ENCODE measurements around the gene CLCN1. TPM values are rescaled to one million over a fixed set of nuclear protein-coding genes. Genes with fewer than 3 reads are reported as not detected.

Gene CLCN1
- total RNA-seq, 1 donor from 2014 or later, result 0.14 TPM

GRCh38 chr7:143292876-143293275 is 23.0 kb upstream of the CLCN1 start:
- Mint-ChIP-seq H3K27me3 (no peaks in the 10 kb centered on the region), H3K4me3 (ENCODE audit: low read depth) (no peak overlapping the region), H3K27ac (no peak overlapping the region), H3K4me1 (ENCODE audit: low read depth) (peaks cover 18% of the 10 kb centered on the region), H3K9me3 (ENCODE audit: low read depth) (peaks cover 1% of the 10 kb centered on the region), H3K36me3 (ENCODE audit: insufficient read depth) (peaks cover 36% of the 10 kb centered on the region)
- no peak for TF ChIP-seq CTCF (IDR thresholded peaks at IDR 0.05; ENCODE audit: unreplicated experiment)
- DNase-seq (ENCODE audit: low spot score, unreplicated experiment), result no peak

- Mint-ChIP-seq H3K27ac (no peak overlapping the region), H3K27me3 (no peaks in the 10 kb centered on the region), H3K4me1 (ENCODE audit: low read depth) (peaks cover 6% of the 10 kb centered on the region), H3K36me3 (ENCODE audit: insufficient read depth) (peaks cover 49% of the 10 kb centered on the region), H3K4me3 (ENCODE audit: low read depth) (no peak overlapping the region), H3K9me3 (ENCODE audit: low read depth) (no peaks in the 10 kb centered on the region)
- no peak for TF ChIP-seq CTCF (IDR thresholded peaks at IDR 0.05; ENCODE audit: unreplicated experiment)
- DNase-seq (ENCODE audit: low spot score, unreplicated experiment), result no peak
Observed at GRCh38 chr7:143295870-143296269, 20.0 kb upstream of the CLCN1 start.

GRCh38 chr7:143296686-143297085 is 19.2 kb upstream of the CLCN1 start:
- H3K4me3 Mint-ChIP-seq (ENCODE audit: low read depth), result no peak overlapping the region
- TF ChIP-seq CTCF (IDR thresholded peaks at IDR 0.05; ENCODE audit: unreplicated experiment), result no peak
- peak overlapping the region; percentile 25 for H3K27ac Mint-ChIP-seq
- H3K9me3 Mint-ChIP-seq (ENCODE audit: low read depth), result no peaks in the 10 kb centered on the region
- no peaks in the 10 kb centered on the region for H3K27me3 Mint-ChIP-seq
- H3K4me1 Mint-ChIP-seq (ENCODE audit: low read depth), result peaks cover 4% of the 10 kb centered on the region
- no peak for DNase-seq (ENCODE audit: low spot score, unreplicated experiment)
- peaks cover 51% of the 10 kb centered on the region for H3K36me3 Mint-ChIP-seq (ENCODE audit: insufficient read depth)

- Mint-ChIP-seq H3K9me3 (ENCODE audit: low read depth) (no peaks in the 10 kb centered on the region), H3K4me3 (ENCODE audit: low read depth) (no peak overlapping the region), H3K4me1 (ENCODE audit: low read depth) (peaks cover 5% of the 10 kb centered on the region), H3K27me3 (no peaks in the 10 kb centered on the region), H3K36me3 (ENCODE audit: insufficient read depth) (peaks cover 52% of the 10 kb centered on the region), H3K27ac (no peak overlapping the region)
- DNase-seq (ENCODE audit: low spot score, unreplicated experiment), result no peak
- no peak for TF ChIP-seq CTCF (IDR thresholded peaks at IDR 0.05; ENCODE audit: unreplicated experiment)
Observed at GRCh38 chr7:143299346-143299745, 16.6 kb upstream of the CLCN1 start.

- H3K36me3 Mint-ChIP-seq (ENCODE audit: insufficient read depth), result peaks cover 52% of the 10 kb centered on the region
- H3K4me1 Mint-ChIP-seq (ENCODE audit: low read depth), result peaks cover 5% of the 10 kb centered on the region
- no peaks in the 10 kb centered on the region for H3K27me3 Mint-ChIP-seq
- no peak overlapping the region for H3K4me3 Mint-ChIP-seq (ENCODE audit: low read depth)
- H3K9me3 Mint-ChIP-seq (ENCODE audit: low read depth), result no peaks in the 10 kb centered on the region
- no peak overlapping the region for H3K27ac Mint-ChIP-seq
- no peak for DNase-seq (ENCODE audit: low spot score, unreplicated experiment)
- TF ChIP-seq CTCF (IDR thresholded peaks at IDR 0.05; ENCODE audit: unreplicated experiment), result peak; percentile 64
Observed at GRCh38 chr7:143299840-143300239, 16.1 kb upstream of the CLCN1 start.

All from progenitor cell of endocrine pancreas (in vitro differentiated cells).